GM08714 (cell line): ENCODE measurements around the gene RNASEH1.
"Not testable (repeated sequence)": the region's sequence is repeated elsewhere in the genome, so short reads cannot be mapped to it uniquely, and the experiment has no call there.

Experiments
- H3K4me3 ChIP-seq: fragments of 200-500 bp; sonication (Bioruptor generic); 2 replicates; pipeline ENCODE4 v1.5.1; 2014; ENCODE audit warnings: mild to moderate bottlenecking, low read length, inconsistent platforms
- ZNF274 ChIP-seq: IDR thresholded peaks from 2 replicates; pipeline ENCODE4 v1.6.1; 2012; ENCODE audit warnings: mild to moderate bottlenecking, low read depth, low read length

The RNASEH1 gene

DNA sequence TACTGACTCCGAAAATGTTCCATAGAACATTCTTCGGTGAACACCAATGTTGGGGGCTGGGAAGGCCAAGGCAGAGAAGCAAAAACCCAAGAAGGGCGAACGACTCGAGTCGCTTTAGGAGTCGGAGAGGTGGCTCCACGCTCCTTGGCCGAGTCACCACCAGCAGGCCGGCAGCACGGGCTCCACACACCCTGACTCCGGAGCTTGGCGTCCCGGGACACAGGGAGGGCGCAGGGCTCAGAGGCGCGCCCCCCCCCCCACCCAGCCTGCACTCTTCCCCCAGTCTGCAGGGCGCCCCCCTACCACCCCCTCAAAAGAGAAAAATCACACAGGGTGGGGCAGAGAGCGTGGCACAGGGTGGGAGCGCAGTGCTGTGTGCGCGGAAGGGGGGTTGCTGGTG lies 31.3 kb downstream of the RNASEH1 start:
- H3K4me3 ChIP-seq = no peak overlapping the region
- no peak for TF ChIP-seq ZNF274

DNA sequence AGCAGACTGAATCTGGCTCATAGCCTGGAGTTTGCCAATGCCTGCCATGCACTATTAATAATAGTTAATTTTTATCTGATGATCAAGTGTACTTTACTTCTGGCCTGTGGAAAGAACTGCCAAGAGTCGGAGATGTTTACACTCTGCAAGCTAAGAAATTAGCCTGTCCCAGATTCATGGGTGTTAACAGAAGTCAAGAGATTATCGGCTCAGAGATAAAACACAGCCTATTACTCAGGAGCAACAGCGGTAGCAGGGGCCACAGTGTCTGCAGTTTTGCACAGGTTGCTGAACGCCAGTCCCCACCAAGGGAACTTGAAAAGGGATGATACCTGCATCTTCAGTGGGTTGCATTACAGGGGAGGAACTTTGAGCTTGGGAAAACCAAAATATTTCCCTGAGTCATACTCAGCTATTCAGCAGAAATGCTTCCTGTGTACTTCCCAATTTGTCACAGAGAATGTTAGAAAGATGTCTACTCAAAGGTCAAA lies 34.5 kb downstream of the RNASEH1 start:
- no peak overlapping the region for H3K4me3 ChIP-seq
- TF ChIP-seq ZNF274 = no peak

DNA sequence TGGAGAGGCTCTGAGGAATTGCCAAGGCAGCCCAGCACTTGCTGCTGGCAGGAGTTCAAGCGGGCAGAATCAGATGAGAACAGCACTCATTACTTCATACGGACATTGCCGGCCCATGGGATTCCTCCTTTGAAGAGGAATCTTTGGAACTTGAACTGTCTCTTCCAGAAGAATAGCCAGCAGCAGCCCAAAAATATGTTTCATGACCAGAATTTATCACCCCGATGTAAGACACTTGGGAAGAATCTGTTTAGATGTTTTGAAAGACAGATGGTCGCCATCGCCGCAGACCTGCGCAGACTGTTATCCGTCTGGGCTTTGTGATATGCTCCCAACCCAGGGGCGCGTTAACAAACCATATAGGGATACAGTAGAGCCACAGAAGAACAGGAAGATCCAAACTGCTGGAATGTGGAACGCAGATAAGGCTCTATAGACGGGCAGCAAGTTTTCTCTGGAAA lies 35.1 kb downstream of the RNASEH1 start:
- no peak for TF ChIP-seq ZNF274
- H3K4me3 ChIP-seq = no peak overlapping the region

DNA sequence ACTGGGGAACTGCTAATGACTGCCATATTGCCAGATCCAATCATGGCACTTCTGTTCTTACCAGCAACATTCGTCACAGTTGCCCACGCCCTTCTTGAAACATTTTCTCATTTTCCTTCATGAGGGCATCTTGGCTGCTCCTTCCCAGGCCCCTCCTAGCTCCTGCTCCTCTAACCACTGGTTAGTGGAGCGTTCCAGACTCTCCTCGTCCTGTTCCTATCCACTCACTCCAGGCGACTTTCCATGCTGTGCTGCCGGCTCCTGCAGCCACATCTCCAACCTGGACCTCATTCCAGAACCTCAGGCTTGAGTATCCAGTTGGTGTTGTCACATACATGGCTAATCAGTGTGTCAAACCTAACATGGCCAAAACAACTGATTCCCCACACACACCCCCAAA lies 37.5 kb downstream of the RNASEH1 start:
- no peak for TF ChIP-seq ZNF274
- H3K4me3 ChIP-seq = no peak overlapping the region

DNA sequence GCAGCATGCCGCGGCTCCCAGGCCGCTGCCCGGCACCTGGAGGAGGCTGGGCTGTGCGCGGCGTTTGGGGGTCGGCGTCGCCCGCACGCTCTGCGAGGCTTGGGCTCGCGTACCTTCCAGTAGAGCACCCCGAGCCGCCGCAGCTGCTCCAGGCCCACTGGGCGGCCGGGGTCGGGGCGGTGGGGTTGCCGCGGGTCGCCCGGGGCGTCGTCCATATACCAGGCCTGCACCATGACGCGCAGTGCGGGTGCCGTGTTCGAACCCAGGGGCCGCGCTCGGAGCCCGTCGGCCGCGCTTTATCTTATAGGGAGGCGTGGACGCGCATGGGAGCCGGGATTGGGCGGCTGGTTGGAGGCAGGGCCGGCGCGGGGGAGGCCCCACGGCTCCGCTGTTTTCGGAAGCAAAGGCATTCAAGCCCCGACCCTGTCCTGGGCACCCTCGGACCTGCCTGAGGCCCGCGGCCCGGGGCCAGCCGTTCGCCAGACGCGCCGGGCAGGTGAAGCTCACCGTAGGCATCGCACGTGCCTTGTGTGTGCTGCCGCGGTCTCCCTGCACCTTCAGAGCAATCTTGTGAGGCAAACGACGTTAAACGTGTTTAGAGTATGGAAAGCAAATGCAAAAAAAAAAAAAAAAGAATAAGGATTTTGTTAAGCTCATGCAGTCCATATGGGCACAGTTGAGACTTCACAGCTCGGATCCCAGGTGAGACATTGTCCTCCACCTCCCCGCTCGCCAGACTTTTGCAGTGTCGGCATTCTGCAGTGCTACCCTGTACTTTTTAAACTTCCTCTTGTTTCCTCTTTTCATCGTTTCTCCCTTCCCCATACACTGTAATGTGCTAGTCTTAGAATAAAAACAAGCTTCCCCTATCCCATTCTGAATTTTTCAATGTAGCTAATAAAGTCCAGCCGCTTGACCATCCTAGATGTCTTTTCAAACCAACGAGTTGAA lies 38.6 kb downstream of the RNASEH1 start, which contains the start of gene ADI1:
TSS of gene ADI1 (minus strand) at position 277 of the 951 bp plus-strand sequence. CDS start at position 233, 44 bp downstream.
- peak within 1 kb of the TSS; percentile 76 for H3K4me3 ChIP-seq
- TF ChIP-seq ZNF274 = no peak

DNA sequence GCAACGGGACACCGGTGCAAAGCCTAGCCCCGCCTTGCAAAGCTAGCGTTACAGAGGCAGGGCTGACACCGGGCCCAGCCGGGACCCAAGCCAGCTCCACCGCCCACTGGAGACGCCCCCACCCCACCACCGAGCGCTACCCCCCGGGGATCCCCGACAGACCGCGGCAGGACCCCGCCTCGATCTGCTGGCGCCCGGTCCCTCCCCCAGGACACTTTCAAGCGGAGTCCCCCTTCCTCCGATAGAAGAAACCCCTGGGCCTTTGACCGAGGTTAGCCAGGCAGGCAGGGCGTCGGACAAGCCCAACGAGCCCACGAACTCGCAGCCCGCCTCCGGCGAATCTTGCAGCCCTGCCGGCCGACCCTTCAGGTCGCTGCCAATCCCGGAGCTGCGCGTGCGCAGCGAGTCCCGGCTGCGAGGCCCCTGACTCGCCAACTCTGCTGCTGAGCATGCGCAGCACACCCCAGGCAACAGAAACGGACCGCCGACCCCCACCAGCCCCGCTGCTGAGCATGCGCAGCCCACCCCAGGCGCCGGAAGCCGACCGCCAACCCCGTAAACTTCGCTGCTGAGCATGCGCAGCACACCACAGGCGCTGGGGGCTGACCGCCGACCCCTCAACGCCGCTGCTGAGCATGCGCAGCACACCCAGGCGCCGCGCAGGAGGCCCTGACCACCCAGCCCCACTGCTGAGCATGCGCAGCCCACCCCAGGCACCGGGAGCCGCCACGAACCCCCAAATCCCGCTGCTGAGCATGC lies 39.5 kb downstream of the RNASEH1 start:
- TF ChIP-seq ZNF274 = no peak
- peak overlapping the region; percentile 76 for H3K4me3 ChIP-seq

DNA sequence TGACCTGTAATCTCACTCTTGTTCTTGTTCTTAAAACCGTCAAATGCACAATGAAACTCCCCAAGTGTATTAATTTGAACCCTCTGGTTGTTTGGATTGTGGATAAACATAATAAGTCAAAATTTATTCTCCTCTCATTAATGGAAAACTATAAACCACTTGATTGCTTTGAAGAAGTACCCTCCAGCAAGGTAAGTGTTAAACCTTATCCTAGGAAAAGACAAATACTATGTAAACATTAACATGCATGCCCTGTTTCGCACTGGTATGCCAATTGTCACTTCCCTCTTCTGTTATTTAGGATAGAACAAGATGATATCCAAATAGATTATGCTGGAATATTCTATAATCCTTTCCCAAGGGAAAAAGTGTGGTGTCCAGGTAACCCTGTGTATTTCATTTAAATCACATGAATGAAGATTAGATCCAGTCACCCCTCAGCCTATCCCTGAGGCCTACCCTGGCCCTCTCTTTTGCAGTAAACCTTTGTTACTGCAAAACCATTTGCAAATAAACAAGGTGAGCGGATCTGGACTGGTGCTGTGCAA lies 40.1 kb downstream of the RNASEH1 start:
- H3K4me3 ChIP-seq = peak overlapping the region; percentile 74
- no peak for TF ChIP-seq ZNF274

DNA sequence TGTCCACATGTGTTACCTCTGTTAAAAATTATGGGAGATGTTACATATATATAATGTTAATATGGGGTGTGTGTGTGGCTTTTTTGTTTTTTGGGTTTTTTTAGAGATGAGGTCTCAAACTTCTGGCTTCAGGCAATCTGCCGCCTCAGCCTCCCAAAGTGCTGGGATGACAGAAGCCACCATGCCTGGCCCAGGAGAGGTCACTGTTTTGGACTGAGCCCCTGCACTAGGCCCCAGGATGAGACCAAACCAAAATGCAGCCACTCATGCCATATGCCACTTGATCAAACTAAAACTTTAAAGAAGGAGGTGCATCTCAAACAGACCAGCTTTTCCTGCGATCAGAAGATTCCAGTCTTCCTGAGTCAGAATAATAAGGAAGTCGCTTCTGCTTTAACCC lies 41.3 kb downstream of the RNASEH1 start:
- no peak overlapping the region for H3K4me3 ChIP-seq
- no peak for TF ChIP-seq ZNF274

DNA sequence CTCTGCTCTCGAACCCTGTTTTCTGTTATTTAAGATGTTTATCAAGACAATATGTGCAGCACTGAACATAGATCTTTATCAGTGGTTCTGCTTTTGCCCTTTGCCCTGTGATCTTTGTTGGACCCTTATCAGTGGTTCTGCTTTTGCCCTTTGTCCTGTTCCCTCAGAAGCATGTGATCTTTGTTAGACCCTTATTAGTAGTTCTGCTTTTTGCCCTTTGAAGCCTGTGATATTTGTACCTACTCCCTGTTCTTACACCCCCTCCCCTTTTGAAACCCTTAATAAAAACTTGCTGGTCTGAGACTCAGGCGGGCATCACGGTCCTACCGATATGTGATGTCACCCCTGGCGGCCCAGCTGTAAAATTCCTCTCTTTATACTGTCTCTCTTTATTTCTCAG lies 42.7 kb downstream of the RNASEH1 start:
- not testable (repeated sequence) for H3K4me3 ChIP-seq

DNA sequence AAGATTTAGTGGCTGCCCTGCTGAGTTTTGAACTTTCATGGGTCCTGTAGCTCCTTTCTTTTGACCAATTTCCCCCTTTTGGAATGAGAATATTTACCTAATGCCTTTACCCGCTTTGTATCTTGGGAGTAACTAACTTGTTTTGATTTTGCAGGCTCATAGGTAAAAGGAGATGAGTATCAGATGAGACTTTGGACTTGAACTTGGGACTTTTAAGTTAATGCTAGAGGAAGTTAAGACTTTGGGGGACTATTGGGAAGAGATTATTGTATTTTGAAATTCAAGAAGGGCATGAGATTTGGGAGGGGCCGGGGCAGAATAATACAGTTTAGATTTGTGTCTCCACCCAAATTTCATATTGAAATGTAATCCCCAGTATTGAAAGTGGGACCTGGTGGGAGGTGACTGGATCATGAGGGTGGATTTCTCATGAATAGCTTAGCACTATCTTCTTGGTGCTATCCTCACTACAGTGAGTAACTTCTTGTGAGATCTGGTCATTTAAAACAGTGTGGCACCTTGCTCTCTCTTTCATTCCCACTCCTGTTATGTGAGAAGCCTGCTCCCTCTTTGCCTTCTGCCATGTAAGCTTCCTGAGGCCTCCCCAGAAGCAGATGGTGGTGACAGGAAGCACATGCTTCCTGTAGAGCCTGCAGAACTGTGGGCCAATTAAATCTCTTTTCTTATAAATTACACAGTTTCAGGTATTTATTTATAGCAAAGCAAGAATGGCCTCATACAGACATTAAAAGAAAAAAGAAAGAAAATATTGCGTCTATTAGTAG lies 44.9 kb downstream of the RNASEH1 start:
- TF ChIP-seq ZNF274 = no peak
- H3K4me3 ChIP-seq = no peak overlapping the region

DNA sequence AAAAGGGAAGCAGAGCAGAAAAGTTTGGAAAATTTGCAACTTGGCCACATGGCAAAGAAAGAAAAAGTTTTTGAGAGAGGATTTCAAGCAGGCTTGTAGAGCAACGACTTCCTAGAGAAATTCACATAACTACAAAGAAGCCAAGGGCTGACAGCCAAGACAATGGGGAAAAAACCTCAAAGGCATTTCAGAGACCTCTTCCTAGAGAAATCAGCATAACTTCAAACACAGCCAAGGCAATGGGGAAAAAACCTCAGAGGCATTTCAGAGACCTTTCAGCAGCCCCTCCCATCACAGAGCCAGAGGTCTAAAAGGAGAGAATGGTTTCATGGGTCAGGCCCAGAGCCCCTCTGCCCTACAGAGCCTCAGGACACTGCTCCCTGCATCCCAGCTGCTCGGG lies 46.0 kb downstream of the RNASEH1 start:
- no peak for TF ChIP-seq ZNF274
- H3K4me3 ChIP-seq = no peak overlapping the region

DNA sequence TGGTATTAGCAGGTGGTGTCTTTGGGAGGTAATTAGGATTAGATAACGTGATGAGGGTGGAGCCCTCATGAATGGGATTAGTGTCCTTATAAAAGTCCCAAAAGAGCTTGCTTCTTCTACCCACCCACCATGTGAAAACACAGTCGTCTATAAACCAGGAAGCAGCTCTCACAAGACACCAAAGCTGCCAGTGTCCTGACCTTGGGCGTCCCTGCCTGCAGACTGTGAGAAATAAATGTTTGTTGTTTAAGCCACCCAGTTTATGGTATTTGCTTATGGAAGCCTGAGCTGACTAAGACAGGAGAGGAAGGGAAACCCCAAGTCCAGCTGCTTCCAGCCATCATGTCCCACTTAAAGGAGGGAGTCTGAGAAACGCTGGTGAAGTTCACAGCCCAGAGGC lies 52.4 kb downstream of the RNASEH1 start:
- no peak for TF ChIP-seq ZNF274
- H3K4me3 ChIP-seq = no peak overlapping the region

DNA sequence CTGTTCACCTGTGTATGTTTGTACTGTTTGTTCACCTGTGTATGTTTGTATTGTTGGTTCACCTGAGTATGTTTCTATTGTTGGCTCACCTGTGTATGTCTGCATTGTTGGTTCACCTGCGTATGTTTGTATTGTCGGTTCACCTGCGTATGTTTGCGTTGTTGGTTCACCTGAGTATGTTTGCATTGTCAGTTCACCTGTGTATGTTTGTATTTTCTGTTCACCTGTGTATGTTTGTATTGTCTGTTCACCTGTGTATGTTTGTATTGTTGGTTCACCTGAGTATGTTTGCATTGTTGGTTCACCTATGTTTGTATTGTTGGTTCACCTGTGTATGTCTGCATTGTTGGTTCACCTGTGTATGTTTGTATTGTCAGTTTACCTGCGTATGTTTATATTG lies 53.4 kb downstream of the RNASEH1 start:
- TF ChIP-seq ZNF274 = no peak
- H3K4me3 ChIP-seq = no peak overlapping the region

DNA sequence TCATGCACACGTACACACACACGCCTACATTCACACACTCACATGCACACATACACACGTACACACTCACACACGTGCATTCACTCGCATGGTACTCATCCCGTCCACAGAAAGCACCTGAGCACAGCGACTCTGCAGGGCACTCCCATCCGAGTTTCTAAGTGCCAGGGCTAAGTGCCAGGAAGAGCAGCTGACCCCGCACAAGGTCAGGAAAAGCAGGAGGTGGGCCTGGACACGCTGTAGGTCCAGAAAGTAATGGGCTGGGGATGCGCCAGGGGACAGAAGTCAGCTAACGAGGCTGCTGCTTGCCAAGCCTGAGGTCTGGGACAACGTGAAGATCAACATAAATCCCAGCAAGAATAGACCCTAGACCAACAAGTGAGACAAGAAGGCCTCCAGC lies 54.6 kb downstream of the RNASEH1 start:
- no peak overlapping the region for H3K4me3 ChIP-seq
- TF ChIP-seq ZNF274 = no peak

DNA sequence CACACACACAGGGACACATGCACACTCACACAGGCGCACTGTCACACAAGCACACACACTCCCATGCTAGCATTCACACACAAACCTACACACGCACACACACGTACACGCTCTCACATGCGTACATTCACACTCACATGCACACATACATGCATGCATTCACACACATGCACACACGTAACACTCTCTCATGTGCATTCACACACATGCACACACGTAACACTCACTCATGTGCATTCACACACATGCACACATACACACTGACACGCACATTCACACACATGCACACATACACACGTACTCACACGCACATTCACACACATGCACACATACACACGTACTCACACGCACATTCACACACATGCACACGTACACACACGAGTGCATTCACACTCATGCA lies 55.1 kb downstream of the RNASEH1 start:
- TF ChIP-seq ZNF274 = no peak
- no peak overlapping the region for H3K4me3 ChIP-seq
